ENCODE measurements around the gene ABCC8.

- TF ChIP-seq POLR2AphosphoS5 (IDR thresholded peaks at IDR 0.05; ENCODE audit: low read depth, low read length) (no peak), CTCF (IDR thresholded peaks at IDR 0.05; ENCODE audit: control extremely low read depth in 1 of 3, insufficient read depth in 1 of 3, low read depth in 1 of 3, low read length in 3 of 3) (no peak), KDM1A (IDR thresholded peaks at IDR 0.05; ENCODE audit: borderline replicate concordance, low read length) (no peak), GABPA (IDR thresholded peaks at IDR 0.05; ENCODE audit: borderline replicate concordance, insufficient read depth, low read length) (no peak), EZH2 (IDR thresholded peaks at IDR 0.05; ENCODE audit: low read depth, low read length, severe bottlenecking) (no peak), YY1 (IDR thresholded peaks at IDR 0.05; ENCODE audit: low read depth, low read length) (no peak), MAX (IDR thresholded peaks at IDR 0.05) (no peak), SP1 (IDR thresholded peaks at IDR 0.05; ENCODE audit: low read depth, low read length) (no peak), EGR1 (IDR thresholded peaks at IDR 0.05; ENCODE audit: borderline replicate concordance, low read depth, low read length) (no peak), SUZ12 (IDR thresholded peaks at IDR 0.05; ENCODE audit: low read length) (no peak)
These were observed 88.8 kb downstream of the ABCC8 start for GRCh38 chr11:17387811-17388210.
